ENCODE results near the gene SAMHD1. TPM values are rescaled to one million over a fixed set of nuclear protein-coding genes. Genes with fewer than 3 reads are reported as not detected.

SAMHD1 gene
- total and polyA plus RNA-seq, 2 of the 13 experiments (the other 11 are each of a cell fraction or from before 2014, with no cell fraction given): 16.9 to 43.5 TPM

GRCh38 chr20:36951198-36951978 lies at the start of gene SAMHD1 (continued):
- TF ChIP-seq ZBTB25 (CRISPR knock-in tag; IDR thresholded peaks at IDR 0.05) (no peak), ZNF543 (CRISPR knock-in tag; IDR thresholded peaks at IDR 0.05) (peak; percentile 97; the same call in 1 of the 2 replicates), ZNF207 (IDR thresholded peaks at IDR 0.05; ENCODE audit: borderline replicate concordance) (no peak), HMG20B (CRISPR knock-in tag; conservative IDR thresholded peaks at IDR 0.05) (no peak), ZFP36 (IDR thresholded peaks at IDR 0.05; ENCODE audit: borderline replicate concordance, low read depth, low read length, partially characterized antibody) (no peak), MED13 (CRISPR knock-in tag; IDR thresholded peaks at IDR 0.05) (0 out of 2 replicates have a peak, but pooled peaks have one; percentile 61), GATAD1 (CRISPR knock-in tag; IDR thresholded peaks at IDR 0.05) (peak; percentile 71), TGIF2 (CRISPR knock-in tag; IDR thresholded peaks at IDR 0.05) (peak; percentile 92), HNF1B (CRISPR knock-in tag; IDR thresholded peaks at IDR 0.05) (peak; percentile 87; the same call in 1 of the 2 replicates), ZSCAN22 (CRISPR knock-in tag; IDR thresholded peaks at IDR 0.05) (peak; percentile 63; the same call in 1 of the 2 replicates), SRSF9 (IDR thresholded peaks at IDR 0.05; ENCODE audit: borderline replicate concordance, insufficient read depth, low read depth, low read length, poor library complexity, severe bottlenecking) (no peak), PITX1 (CRISPR knock-in tag; IDR thresholded peaks at IDR 0.05) (peak; percentile 41; the same call in 1 of the 2 replicates), TRIM24 (CRISPR knock-in tag; IDR thresholded peaks at IDR 0.05) (no peak), ZC3H13 (CRISPR knock-in tag; IDR thresholded peaks at IDR 0.05) (peak; percentile 84), ZNF546 (CRISPR knock-in tag; conservative IDR thresholded peaks at IDR 0.05) (peak; percentile 60; the same call in 1 of the 2 replicates), SNAPC4 (CRISPR knock-in tag; IDR thresholded peaks at IDR 0.05) (no peak), ZNF230 (CRISPR knock-in tag; IDR thresholded peaks at IDR 0.05) (peak; percentile 97; the same call in 1 of the 2 replicates), GPBP1L1 (CRISPR knock-in tag; IDR thresholded peaks at IDR 0.05) (no peak), SP5 (CRISPR knock-in tag; IDR thresholded peaks at IDR 0.05; ENCODE audit: borderline replicate concordance, low read depth) (peak; percentile 60; the same call in 1 of the 2 replicates)
